Activated CD4-positive, alpha-beta T cell treated with anti-CD3 and anti-CD28 coated beads, Interleukin-2, amount 10 ng/mL, durations not matched to agents 7 days and 5 days (primary cell): ENCODE data around the gene ZER1. TPM values are rescaled to one million over a fixed set of nuclear protein-coding genes. Genes with fewer than 3 reads are reported as not detected.

Source experiments
- CTCF ChIA-PET: fragments of 350-600 bp; sonication (Branson Sonifier 250); formaldehyde crosslinking; loops from one replicate; lab custom pipeline; 2021; ENCODE audit warnings: antibody characterized with exemption; lab: Charles Lee
- POLR2A ChIA-PET: fragments of 350-600 bp; sonication (Branson Sonifier 250); formaldehyde crosslinking; loops from one replicate; lab custom pipeline; 2021; ENCODE audit warnings: antibody characterized with exemption; lab: Charles Lee
- DNase-seq: peaks from one replicate; pipeline ENCODE4 v3.0.0-alpha.2; 2020
- H3K27ac Mint-ChIP-seq: one replicate; pipeline ENCODE4 v1.8.0; 2021; ENCODE audit warnings: mild to moderate bottlenecking, moderate library complexity, mixed read lengths
- H3K27me3 Mint-ChIP-seq: one replicate; pipeline ENCODE4 v1.8.0; 2021; ENCODE audit warnings: mixed read lengths
- H3K36me3 Mint-ChIP-seq: one replicate; pipeline ENCODE4 v1.8.0; 2021; ENCODE audit warnings: low read depth, mixed read lengths
- H3K4me1 Mint-ChIP-seq: one replicate; pipeline ENCODE4 v1.8.0; 2021; ENCODE audit warnings: mixed read lengths
- H3K4me3 Mint-ChIP-seq: one replicate; pipeline ENCODE4 v1.8.0; 2021; ENCODE audit warnings: mild to moderate bottlenecking, moderate library complexity, mixed read lengths
- H3K9me3 Mint-ChIP-seq: one replicate; pipeline ENCODE4 v1.8.0; 2021; ENCODE audit warnings: mixed read lengths
- total RNA-seq, 2 experiments: library from RNA; stranded (reverse); gene quantifications; one replicate each; pipeline ENCODE4 v1.2.3, GENCODE V29; 2021

The ZER1 gene
- total RNA-seq, 2 experiments from 2014 or later, result 21.3 TPM

DNA sequence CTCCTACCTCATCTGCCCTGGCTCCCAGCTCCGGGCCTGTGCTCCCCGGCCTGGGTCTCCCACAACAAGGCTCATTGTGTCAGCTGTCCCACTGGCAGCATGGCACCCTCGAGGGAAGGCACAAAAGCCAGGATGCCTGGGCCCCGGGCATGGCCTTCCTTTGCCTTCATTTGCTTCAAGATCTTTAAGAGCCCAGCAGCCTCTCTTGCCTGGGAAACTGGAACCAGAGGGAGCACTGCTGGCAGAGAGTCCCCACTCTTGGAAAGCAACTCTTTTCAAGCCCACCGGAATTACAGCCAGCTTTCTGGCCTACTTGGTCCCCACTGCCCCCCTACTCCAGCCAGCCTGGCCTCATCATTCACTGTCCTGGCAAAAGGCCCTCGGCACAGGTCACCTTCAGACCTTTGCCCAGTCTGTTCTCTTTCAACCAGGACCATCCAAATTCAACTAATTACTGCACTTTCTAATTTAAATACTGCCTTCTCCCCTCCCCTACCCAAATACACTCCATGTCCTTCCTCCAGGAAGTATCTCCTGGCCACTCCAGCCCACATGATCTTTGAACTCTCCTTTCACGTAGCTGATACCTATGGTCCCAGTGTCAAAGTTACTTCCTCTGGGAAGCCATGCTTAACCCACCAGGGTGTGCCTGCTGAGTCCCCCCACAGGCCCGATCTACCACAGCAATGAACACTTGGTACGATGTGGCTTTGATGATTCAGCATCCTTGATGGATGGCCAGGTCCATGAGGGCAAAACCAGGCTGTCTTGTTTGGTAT is 8.9 kb downstream of the ZER1 start:
- Mint-ChIP-seq H3K36me3 (no peaks in the 10 kb centered on the region), H3K4me3 (no peak overlapping the region), H3K9me3 (no peaks in the 10 kb centered on the region), H3K4me1 (no peaks in the 10 kb centered on the region), H3K27ac (peak overlapping the region; percentile 52), H3K27me3 (no peaks in the 10 kb centered on the region)
- CTCF ChIA-PET, result no interaction called here
- no peak for DNase-seq
- POLR2A ChIA-PET, result no interaction called here

DNA sequence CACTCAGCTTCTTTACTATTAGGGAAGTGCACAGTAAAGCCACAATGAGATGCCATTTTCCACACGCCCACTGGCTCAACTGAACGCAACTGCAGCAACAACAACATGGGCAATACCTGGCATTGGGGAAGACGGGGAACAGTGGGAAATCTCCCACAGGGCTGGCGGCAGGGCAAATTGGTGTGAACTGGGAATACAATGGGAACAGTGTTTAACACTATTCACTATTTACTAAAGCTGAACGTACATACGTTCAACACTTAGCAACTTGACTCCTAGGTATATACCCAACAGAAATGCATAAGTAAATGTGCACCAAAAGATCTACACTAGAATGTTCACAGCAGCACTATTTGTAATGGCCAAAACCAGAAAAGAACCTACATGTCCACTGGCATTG is 14.1 kb downstream of the ZER1 start:
- ChIA-PET POLR2A (interaction anchor here (0.7 kb wide), 1 partner anchor 60 kb away, joined by 4 read pairs; no protein-coding TSS in a partner anchor), CTCF (interaction anchor here (0.6 to 0.8 kb wide), 2 partner anchors 18 to 68 kb away, joined by 3 to 7 read pairs; no protein-coding TSS in a partner anchor)
- H3K27ac Mint-ChIP-seq, result no peak overlapping the region
- H3K27me3 Mint-ChIP-seq, result no peaks in the 10 kb centered on the region
- H3K9me3 Mint-ChIP-seq, result no peaks in the 10 kb centered on the region
- no peak overlapping the region for H3K4me3 Mint-ChIP-seq
- no peaks in the 10 kb centered on the region for H3K4me1 Mint-ChIP-seq
- H3K36me3 Mint-ChIP-seq, result no peaks in the 10 kb centered on the region
- no peak for DNase-seq

DNA sequence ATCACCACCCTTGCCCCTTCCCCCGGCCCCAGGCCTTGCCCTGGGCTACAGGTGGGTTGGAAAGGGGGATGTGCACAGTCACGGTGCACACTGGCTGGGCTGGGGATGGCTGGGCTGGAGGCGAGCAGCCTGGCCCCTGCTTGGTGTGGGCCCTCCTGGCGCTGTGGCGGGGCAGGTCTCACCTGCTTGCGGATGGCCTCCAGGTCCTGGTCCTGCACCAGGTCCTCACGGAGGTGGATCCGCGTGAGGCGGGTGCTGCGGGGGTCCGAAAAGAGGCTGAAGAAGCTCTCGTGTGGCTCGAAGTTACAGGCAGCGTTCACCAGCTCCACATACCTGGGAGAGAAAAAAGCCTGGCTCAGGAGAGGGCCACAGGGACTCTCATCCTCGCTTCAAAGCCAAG is 18.1 kb downstream of the ZER1 start:
- H3K9me3 Mint-ChIP-seq, result no peaks in the 10 kb centered on the region
- H3K4me3 Mint-ChIP-seq, result no peak overlapping the region
- no peak for DNase-seq
- no peak overlapping the region for H3K27ac Mint-ChIP-seq
- no peaks in the 10 kb centered on the region for H3K36me3 Mint-ChIP-seq
- ChIA-PET POLR2A (no interaction called here), CTCF (no interaction called here)
- no peaks in the 10 kb centered on the region for H3K27me3 Mint-ChIP-seq
- no peaks in the 10 kb centered on the region for H3K4me1 Mint-ChIP-seq

DNA sequence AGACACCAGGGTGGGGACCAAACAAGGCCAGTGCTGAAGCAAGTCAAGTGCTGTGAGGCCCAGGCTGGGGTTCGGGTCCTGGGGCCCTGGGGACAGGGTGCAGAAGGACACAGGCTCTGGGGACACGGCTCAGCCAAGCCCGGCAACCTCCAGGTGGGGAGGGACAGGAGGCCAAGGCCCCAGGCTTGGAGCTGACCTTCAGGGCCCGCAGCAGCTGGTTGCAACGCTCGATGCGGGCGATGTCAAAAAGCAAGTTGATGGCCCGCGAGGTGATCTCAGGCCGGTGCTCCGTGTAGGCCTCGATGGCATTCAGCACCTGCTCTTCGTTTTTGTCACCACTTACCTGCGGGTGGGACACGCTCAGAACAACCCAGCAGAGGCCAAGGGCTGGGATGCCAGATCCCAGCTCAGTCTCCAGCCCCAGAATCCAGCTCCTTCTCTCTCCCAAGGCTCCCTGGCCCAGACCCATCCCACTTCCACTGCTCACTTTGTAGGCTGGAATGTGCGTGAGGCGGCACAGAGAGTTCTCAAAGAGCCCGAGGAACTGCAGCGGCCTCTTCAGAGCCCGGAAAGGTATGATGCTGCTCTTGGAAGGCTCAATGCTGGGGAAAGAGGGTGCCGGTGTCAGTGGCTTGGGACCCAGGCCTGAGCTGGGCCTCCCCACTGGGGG is 20.7 kb downstream of the ZER1 start:
- no peak overlapping the region for H3K27ac Mint-ChIP-seq
- no peaks in the 10 kb centered on the region for H3K36me3 Mint-ChIP-seq
- ChIA-PET POLR2A (no interaction called here), CTCF (no interaction called here)
- no peaks in the 10 kb centered on the region for H3K27me3 Mint-ChIP-seq
- no peak for DNase-seq
- no peak overlapping the region for H3K4me3 Mint-ChIP-seq
- no peaks in the 10 kb centered on the region for H3K9me3 Mint-ChIP-seq
- no peaks in the 10 kb centered on the region for H3K4me1 Mint-ChIP-seq

DNA sequence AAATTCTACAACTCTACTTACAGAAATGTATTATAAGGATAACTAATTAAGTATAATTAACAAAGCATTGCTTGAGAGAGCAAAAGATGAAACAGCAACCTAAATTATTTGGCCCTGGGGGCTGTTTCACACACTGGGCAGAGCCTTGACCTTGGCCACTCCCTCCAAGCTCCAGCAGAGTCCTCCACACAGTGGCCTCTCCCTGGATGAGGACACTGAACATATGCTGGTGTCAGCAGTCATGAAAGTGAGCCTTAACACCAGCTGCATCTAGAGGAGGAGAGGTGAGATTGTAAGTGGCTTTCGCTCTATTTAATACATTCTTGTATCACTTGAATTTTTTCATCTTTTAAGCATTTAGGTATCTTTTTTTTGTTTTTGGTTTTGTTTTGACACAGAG is 24.5 kb downstream of the ZER1 start:
- Mint-ChIP-seq H3K27ac (peak overlapping the region; percentile 13), H3K4me3 (no peak overlapping the region), H3K27me3 (no peaks in the 10 kb centered on the region), H3K9me3 (no peaks in the 10 kb centered on the region), H3K36me3 (no peaks in the 10 kb centered on the region), H3K4me1 (no peaks in the 10 kb centered on the region)
- no peak for DNase-seq
- ChIA-PET CTCF (interaction anchor here (0.6 kb wide), 1 partner anchor 129 kb away, joined by 3 read pairs; no protein-coding TSS in a partner anchor), POLR2A (no interaction called here)

DNA sequence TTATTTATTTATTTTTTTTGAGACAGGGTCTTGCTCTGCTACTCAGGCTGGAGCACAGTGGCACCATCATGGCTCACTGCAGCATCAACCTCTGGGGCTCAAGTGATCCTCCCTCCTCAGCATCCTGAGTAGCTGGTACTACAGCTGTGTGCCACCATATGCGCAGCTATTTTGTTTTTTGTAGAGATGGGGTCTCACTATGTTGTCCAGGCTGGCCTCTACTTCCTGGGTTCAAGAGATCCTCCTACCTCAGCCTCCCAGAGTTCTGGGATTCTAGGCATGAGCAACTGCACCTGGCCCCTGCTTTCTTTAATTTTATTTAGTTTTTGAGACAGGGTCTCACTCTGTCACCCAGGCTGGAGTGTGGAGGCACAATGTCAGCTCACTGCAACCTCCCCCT is 28.3 kb downstream of the ZER1 start:
- Mint-ChIP-seq H3K4me3 (no peak overlapping the region), H3K27ac (no peak overlapping the region), H3K9me3 (no peaks in the 10 kb centered on the region), H3K36me3 (peaks cover 7% of the 10 kb centered on the region), H3K4me1 (no peaks in the 10 kb centered on the region), H3K27me3 (no peaks in the 10 kb centered on the region)
- CTCF ChIA-PET, result interaction anchor here (1.4 to 2.1 kb wide), 2 partner anchors 19 to 41 kb away, joined by 3 to 4 read pairs; partner anchors contain the start of genes PKN3 and ZDHHC12
- POLR2A ChIA-PET, result no interaction called here
- DNase-seq, result no peak

DNA sequence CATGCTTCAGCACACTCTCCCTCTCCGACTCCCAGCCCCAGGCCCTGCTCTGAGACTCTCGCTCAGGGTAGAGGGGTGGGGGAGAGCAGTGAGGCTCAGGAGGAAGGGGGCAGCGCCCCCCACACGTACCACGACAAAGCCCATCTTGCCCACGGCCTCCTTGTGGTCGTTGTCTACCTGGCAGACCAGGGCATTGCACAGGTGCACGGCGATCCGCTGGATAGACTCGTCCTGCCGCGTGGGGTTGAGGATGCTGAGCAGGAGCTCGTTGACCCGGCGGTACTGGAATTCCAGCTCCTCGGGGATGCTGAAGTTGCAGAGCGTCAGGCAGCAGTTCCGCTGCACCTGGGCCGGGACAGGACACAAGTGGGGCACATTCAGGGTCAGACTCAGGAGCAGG is 29.3 kb downstream of the ZER1 start:
- Mint-ChIP-seq H3K4me3 (no peak overlapping the region), H3K4me1 (no peaks in the 10 kb centered on the region), H3K9me3 (no peaks in the 10 kb centered on the region), H3K27ac (no peak overlapping the region), H3K36me3 (peaks cover 8% of the 10 kb centered on the region), H3K27me3 (no peaks in the 10 kb centered on the region)
- POLR2A ChIA-PET, result no interaction called here
- CTCF ChIA-PET, result interaction anchor here (1.7 to 2.1 kb wide), 2 partner anchors 18 to 46 kb away, joined by 4 to 5 read pairs; partner anchors contain the start of gene ZDHHC12
- DNase-seq, result no peak

DNA sequence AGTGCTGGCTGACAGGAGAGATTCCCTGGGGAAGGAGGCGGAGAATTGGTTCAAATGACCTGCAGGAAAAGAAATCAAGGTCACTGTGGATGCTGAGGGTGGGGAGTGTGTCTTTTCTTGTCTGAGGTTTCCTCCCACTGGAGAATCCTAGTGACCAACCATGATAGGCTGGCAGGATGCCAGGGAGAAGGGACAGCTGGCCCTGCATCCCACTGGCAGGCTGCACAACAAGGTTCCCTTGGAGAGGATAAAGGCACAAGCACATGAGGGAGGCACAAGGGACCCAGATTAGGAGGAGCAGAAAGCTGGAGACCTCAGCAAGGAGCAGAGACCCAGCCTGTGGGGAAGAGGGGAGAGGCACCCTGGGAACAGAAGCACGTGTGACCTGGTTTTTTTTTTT is 36.4 kb downstream of the ZER1 start:
- Mint-ChIP-seq H3K27ac (no peak overlapping the region), H3K27me3 (no peaks in the 10 kb centered on the region), H3K4me3 (no peak overlapping the region), H3K9me3 (no peaks in the 10 kb centered on the region), H3K4me1 (peaks cover 4% of the 10 kb centered on the region), H3K36me3 (peaks cover 13% of the 10 kb centered on the region)
- POLR2A ChIA-PET, result no interaction called here
- CTCF ChIA-PET, result interaction anchor here (1.6 kb wide), 1 partner anchor 10 kb away, joined by 5 read pairs; no protein-coding TSS in a partner anchor
- DNase-seq, result no peak

DNA sequence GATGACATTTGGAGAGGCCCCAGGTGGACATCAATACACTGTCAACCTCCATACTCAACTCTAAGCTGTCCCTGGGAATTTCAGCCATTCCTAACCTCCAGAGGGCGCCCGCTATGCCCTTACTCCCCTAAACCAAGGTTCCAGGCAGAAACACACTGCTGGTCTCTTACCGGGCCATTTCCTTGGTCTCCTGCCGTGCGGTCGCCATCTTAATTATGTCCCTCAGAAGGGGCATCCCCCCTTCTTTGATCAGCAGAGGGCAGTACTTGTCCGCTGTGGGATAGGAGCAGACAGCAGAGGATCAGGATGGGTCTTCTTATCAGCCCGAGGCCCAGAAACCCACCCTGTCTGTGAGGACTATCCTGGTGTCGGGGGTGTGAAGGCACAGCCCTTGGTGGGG is 38.5 kb downstream of the ZER1 start:
- H3K9me3 Mint-ChIP-seq, result no peaks in the 10 kb centered on the region
- H3K36me3 Mint-ChIP-seq, result peaks cover 6% of the 10 kb centered on the region
- peaks cover 8% of the 10 kb centered on the region for H3K4me1 Mint-ChIP-seq
- CTCF ChIA-PET, result interaction anchor here (1.2 to 1.5 kb wide), 3 partner anchors 9 to 85 kb away, joined by 3 to 5 read pairs (median 3); partner anchors contain the start of genes ENDOG, PKN3 and ZDHHC12
- DNase-seq, result no peak
- H3K27ac Mint-ChIP-seq, result no peak overlapping the region
- H3K27me3 Mint-ChIP-seq, result no peaks in the 10 kb centered on the region
- POLR2A ChIA-PET, result no interaction called here
- H3K4me3 Mint-ChIP-seq, result no peak overlapping the region

DNA sequence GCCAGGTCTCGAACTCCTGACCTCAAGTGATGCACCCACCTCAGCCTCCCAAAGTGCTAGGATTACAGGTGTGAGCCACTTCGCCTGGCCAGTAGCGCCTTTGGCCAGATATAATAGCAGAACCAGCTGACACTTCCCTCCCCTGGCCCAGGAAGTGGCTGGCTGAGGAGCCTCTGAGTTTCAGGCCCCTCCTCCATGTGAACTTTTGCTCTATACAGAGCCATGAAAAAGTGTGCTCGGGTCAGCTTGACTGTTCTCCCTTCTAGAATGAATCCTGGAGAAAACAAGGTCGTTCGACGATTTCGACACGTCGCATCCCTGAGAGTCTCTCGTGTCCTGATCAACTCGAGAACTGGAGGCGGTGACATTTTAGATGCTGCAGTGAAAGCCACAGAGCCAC is 39.2 kb downstream of the ZER1 start:
- Mint-ChIP-seq H3K4me1 (peaks cover 15% of the 10 kb centered on the region), H3K27me3 (no peaks in the 10 kb centered on the region), H3K9me3 (no peaks in the 10 kb centered on the region), H3K36me3 (peaks cover 6% of the 10 kb centered on the region), H3K4me3 (no peak overlapping the region), H3K27ac (peak overlapping the region; percentile 50)
- ChIA-PET POLR2A (no interaction called here), CTCF (interaction anchor here (1.2 to 1.5 kb wide), 3 partner anchors 9 to 30 kb away, joined by 3 to 5 read pairs (median 3); partner anchors contain the start of genes PKN3 and ZDHHC12)
- no peak for DNase-seq

DNA sequence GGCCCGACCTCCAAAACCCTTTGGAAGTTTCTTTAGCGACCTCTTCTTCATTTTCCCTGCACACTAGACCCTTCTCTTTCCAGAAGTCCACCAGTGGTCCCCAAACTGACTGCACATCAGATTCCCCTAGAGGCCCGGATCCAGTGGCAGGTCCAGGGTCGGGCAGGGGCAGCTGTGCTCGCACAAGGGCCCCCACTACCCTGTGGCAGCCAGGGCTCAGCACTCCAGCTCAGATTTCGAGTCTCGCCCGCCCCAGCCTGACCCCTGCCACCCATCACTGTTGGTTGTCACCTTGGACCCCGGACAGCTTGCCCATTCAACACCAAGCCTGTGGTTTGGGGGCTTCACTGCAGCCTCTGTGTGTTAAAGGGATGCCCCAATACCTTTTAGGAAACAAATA is 40.0 kb downstream of the ZER1 start:
- POLR2A ChIA-PET, result no interaction called here
- peaks cover 22% of the 10 kb centered on the region for H3K4me1 Mint-ChIP-seq

DNA sequence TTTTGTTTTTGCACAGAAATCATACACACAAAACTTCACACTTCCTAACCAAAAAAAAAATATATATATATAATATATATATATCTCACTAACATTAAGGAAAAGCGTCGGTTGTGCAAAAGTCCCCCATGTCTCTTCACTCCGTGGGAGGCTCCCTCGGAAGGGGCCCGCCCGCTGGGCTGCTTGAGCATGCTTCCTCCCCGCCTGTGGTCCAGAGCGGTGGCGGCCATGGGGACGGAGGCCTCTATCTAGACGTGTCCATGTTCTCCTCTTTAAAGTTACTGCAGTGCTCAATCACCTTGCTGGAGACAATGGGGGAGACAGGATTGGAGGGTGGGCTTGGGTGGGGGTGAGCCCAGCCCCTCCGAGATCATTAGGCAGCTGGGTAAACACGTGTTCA is 40.6 kb downstream of the ZER1 start:
- no peaks in the 10 kb centered on the region for H3K27me3 Mint-ChIP-seq
- ChIA-PET POLR2A (no interaction called here), CTCF (no interaction called here)
- no peak for DNase-seq
- peaks cover 1% of the 10 kb centered on the region for H3K36me3 Mint-ChIP-seq
- no peak overlapping the region for H3K4me3 Mint-ChIP-seq
- H3K4me1 Mint-ChIP-seq, result peaks cover 25% of the 10 kb centered on the region
- H3K27ac Mint-ChIP-seq, result no peak overlapping the region
- H3K9me3 Mint-ChIP-seq, result no peaks in the 10 kb centered on the region

More for the DNA sequence above, 40.0 kb downstream of the ZER1 start:
- Mint-ChIP-seq H3K36me3 (peaks cover 1% of the 10 kb centered on the region), H3K27me3 (no peaks in the 10 kb centered on the region), H3K9me3 (no peaks in the 10 kb centered on the region), H3K27ac (no peak overlapping the region), H3K4me3 (no peak overlapping the region)
- DNase-seq, result no peak
- CTCF ChIA-PET, result interaction anchor here (1.2 kb wide), 1 partner anchor 20 kb away, joined by 3 read pairs; no protein-coding TSS in a partner anchor
